NB4 (cell line): Measurements from ENCODE around the gene MVB12A.

Source experiments
- DNase-seq: peaks from one replicate; pipeline ENCODE4 v3.0.0; 2010; ENCODE audit warnings: low read depth
- H3K4me3 ChIP-seq: one replicate; pipeline ENCODE4 v1.5.1; 2011; ENCODE audit warnings: mild to moderate bottlenecking, low read depth, low read length, moderate library complexity
- MAX ChIP-seq: IDR thresholded peaks from 2 replicates; pipeline ENCODE4 v1.6.1; 2011; ENCODE audit warnings: low read depth, low read length
- MYC ChIP-seq: IDR thresholded peaks from 2 replicates; pipeline ENCODE4 v1.6.1; 2011; ENCODE audit warnings: low read depth, low read length
- POLR2A ChIP-seq: IDR thresholded peaks from 2 replicates; pipeline ENCODE4 v1.6.1; 2011; ENCODE audit warnings: mild to moderate bottlenecking; ENCODE audit not compliant: insufficient read length; ENCODE audit errors: extremely low read depth
- TF ChIP-seq, protein P1 (sequence below): IDR thresholded peaks from one replicate; pipeline ENCODE4 v1.5.1; 2012; ENCODE audit warnings: low read depth, low read length

MVB12A gene

GRCh38 chr19:17445526-17446165 lies 25.8 kb downstream of the MVB12A start:
- no peak overlapping the region for H3K4me3 ChIP-seq
- TF ChIP-seq MYC, result no peak
- DNase-seq, result no peak

- no peak overlapping the region for H3K4me3 ChIP-seq
- TF ChIP-seq, protein P1, sequence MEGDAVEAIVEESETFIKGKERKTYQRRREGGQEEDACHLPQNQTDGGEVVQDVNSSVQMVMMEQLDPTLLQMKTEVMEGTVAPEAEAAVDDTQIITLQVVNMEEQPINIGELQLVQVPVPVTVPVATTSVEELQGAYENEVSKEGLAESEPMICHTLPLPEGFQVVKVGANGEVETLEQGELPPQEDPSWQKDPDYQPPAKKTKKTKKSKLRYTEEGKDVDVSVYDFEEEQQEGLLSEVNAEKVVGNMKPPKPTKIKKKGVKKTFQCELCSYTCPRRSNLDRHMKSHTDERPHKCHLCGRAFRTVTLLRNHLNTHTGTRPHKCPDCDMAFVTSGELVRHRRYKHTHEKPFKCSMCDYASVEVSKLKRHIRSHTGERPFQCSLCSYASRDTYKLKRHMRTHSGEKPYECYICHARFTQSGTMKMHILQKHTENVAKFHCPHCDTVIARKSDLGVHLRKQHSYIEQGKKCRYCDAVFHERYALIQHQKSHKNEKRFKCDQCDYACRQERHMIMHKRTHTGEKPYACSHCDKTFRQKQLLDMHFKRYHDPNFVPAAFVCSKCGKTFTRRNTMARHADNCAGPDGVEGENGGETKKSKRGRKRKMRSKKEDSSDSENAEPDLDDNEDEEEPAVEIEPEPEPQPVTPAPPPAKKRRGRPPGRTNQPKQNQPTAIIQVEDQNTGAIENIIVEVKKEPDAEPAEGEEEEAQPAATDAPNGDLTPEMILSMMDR, result no peak
- TF ChIP-seq MAX (no peak), POLR2A (no peak), MYC (no peak)
- peak; percentile 26 for DNase-seq
Measured at GRCh38 chr19:17447704-17448130, 27.9 kb downstream of the MVB12A start.

DNA sequence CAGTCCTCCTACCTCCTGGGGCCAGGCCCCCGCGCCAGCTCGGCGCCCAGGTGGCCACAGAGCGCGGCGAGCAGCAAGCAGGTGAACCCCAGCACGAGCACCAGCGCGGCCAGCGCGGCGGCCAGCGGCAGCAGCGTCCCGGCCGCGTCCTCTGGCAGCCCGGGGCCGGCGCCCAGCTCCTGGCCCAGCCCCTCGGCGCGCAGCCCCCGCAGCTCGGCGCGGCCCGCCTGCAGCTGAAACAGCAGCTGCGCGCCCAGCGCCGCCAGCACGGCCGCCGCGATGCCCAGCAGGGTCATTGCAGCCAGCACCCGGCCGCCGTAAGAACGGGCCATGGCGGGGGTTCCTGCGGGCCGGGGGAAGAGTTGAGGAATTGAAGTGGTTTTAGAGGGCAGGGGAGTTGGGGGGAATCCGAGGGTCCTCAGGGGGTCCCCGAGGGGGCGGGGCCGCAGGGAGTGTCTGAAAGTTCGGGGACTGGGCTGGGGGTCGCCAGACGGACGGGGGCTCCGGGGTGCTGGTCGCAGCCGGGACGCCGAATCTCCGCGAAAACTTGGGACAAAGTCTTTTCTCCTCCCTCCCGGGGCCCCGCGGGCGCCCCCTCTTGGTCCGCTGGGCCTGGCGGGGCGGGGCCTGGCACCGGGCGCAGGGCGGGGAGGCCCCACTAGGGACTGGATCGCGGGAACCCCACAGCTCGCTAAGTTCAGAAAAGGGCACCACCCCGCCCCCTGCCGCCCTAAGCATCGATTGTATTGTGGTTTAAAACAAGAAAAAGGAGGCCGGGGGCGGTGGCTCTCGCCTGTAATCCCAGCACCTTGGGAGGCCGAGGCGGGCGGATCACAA lies 28.5 kb downstream of the MVB12A start, which contains the start of gene TMEM221:
TMEM221 (minus strand) TSS at position 538 of the 837 bp plus-strand sequence; CDS start at position 332, 206 bp downstream.
- H3K4me3 ChIP-seq, result peak within 1 kb of the TSS; percentile 16
- DNase-seq, result peak; percentile 57
- no peak for TF ChIP-seq POLR2A
- TF ChIP-seq, protein P1, result peak; percentile 45

GRCh38 chr19:17450264-17451075 lies 30.6 kb downstream of the MVB12A start:
- peak; percentile 40 for DNase-seq
- peak; percentile 55; the same call in 1 of the 2 replicates for TF ChIP-seq MAX
- TF ChIP-seq, protein P1, result no peak
- no peak overlapping the region for H3K4me3 ChIP-seq

GRCh38 chr19:17451820-17452219 lies 32.0 kb downstream of the MVB12A start:
- DNase-seq, result no peak
- TF ChIP-seq MAX, result no peak
- TF ChIP-seq MYC, result no peak
- TF ChIP-seq, protein P1, result no peak
- TF ChIP-seq POLR2A, result no peak
- H3K4me3 ChIP-seq, result no peak overlapping the region

GRCh38 chr19:17454576-17455071 lies 34.8 kb downstream of the MVB12A start:
- no peak for DNase-seq
- no peak overlapping the region for H3K4me3 ChIP-seq
- TF ChIP-seq MAX, result no peak
- TF ChIP-seq MYC, result no peak
- TF ChIP-seq POLR2A, result no peak
- TF ChIP-seq, protein P1, result no peak
